Neuronal stem cell (in vitro differentiated cells): ENCODE measurements around the gene REPIN1.

Source experiments
- DNase-seq: peaks from one replicate; pipeline ENCODE4 v3.0.0-alpha.2; 2013; ENCODE audit warnings: low spot score
- H2AFZ ChIP-seq: one replicate; pipeline ENCODE4 v1.6.1; 2013; ENCODE audit warnings: mild to moderate bottlenecking, low read length, inconsistent platforms
- H2AK5ac ChIP-seq: 2 replicates; pipeline ENCODE4 v1.6.1; 2013; ENCODE audit warnings: low read depth, mild to moderate bottlenecking, inconsistent platforms, low read length, moderate library complexity, mixed read lengths
- H2BK120ac ChIP-seq: 2 replicates; pipeline ENCODE4 v1.6.1; 2013; ENCODE audit warnings: low read depth, mild to moderate bottlenecking, inconsistent platforms, low read length, moderate library complexity, mixed read lengths
- H2BK12ac ChIP-seq: one replicate; pipeline ENCODE4 v1.6.1; 2013; ENCODE audit warnings: low read length, inconsistent platforms
- H2BK15ac ChIP-seq: 2 replicates; pipeline ENCODE4 v1.6.1; 2013; ENCODE audit warnings: mild to moderate bottlenecking, low read length, inconsistent platforms, mixed read lengths
- H2BK5ac ChIP-seq: one replicate; pipeline ENCODE4 v1.6.1; 2013; ENCODE audit warnings: inconsistent platforms, mild to moderate bottlenecking, low read length, moderate library complexity
- H3K14ac ChIP-seq: one replicate; pipeline ENCODE4 v1.6.1; 2013; ENCODE audit warnings: low read length, inconsistent platforms
- H3K18ac ChIP-seq: 2 replicates; pipeline ENCODE4 v1.6.1; 2013; ENCODE audit warnings: low read length, inconsistent platforms
- H3K23ac ChIP-seq: 2 replicates; pipeline ENCODE4 v1.6.1; 2013; ENCODE audit warnings: low read depth, mild to moderate bottlenecking, mixed read lengths, low read length, inconsistent platforms; ENCODE audit not compliant: poor library complexity
- H3K27ac ChIP-seq: replicated peaks from 3 replicates; pipeline ENCODE4 v1.5.1; 2013; ENCODE audit warnings: low read length, inconsistent platforms
- H3K27me3 ChIP-seq, 3 experiments: 2 replicates each; pipeline ENCODE4 v1.6.1; 2013; ENCODE audit warnings: low read length in 3 of 3, mild to moderate bottlenecking in 2 of 3, inconsistent platforms in 1 of 3, low read depth in 1 of 3, mixed read lengths in 1 of 3, moderate library complexity in 1 of 3; ENCODE audit not compliant: control insufficient read depth in 3 of 3, insufficient read depth in 3 of 3
- H3K36me3 ChIP-seq, 2 donors: replicated peaks in 1 of 2; 2 replicates each; pipeline ENCODE4 v1.6.1; 2013; ENCODE audit warnings: low read length in 2 of 2; ENCODE audit not compliant: control insufficient read depth in 2 of 2, insufficient read depth in 2 of 2
- H3K4ac ChIP-seq: 2 replicates; pipeline ENCODE4 v1.6.1; 2013; ENCODE audit warnings: inconsistent platforms, mild to moderate bottlenecking, low read length, moderate library complexity
- H3K4me1 ChIP-seq, 2 donors: 1 replicate in 1 of 2; 2 replicates in 1 of 2; pipeline ENCODE4 v1.6.1; 2013; ENCODE audit warnings: low read length in 2 of 2, low read depth in 1 of 2; ENCODE audit not compliant: control insufficient read depth in 2 of 2, insufficient read depth in 1 of 2
- H3K4me2 ChIP-seq: one replicate; pipeline ENCODE4 v1.6.1; 2013; ENCODE audit warnings: mild to moderate bottlenecking, low read length, inconsistent platforms; ENCODE audit not compliant: insufficient read depth, poor library complexity, severe bottlenecking
- H3K4me3 ChIP-seq, 2 donors: 2 replicates each; pipeline ENCODE4 v1.5.1; 2013; ENCODE audit warnings: low read length in 2 of 2, mild to moderate bottlenecking in 2 of 2, inconsistent platforms in 1 of 2, moderate library complexity in 1 of 2
- H3K79me1 ChIP-seq: one replicate; pipeline ENCODE4 v1.6.1; 2013; ENCODE audit warnings: low read depth, mild to moderate bottlenecking, inconsistent platforms, low read length, moderate library complexity
- H3K9ac ChIP-seq: one replicate; pipeline ENCODE4 v1.6.1; 2013; ENCODE audit warnings: mild to moderate bottlenecking, low read depth, low read length, inconsistent platforms; ENCODE audit not compliant: poor library complexity
- H3K9me3 ChIP-seq, 2 donors: replicated peaks in 1 of 2; 2 replicates each; pipeline versions ENCODE3 to v1.6.1; 2013; ENCODE audit warnings: low read length in 2 of 2, mild to moderate bottlenecking in 2 of 2, inconsistent platforms in 1 of 2, low read depth in 1 of 2, mixed read lengths in 1 of 2, moderate library complexity in 1 of 2; ENCODE audit not compliant: control insufficient read depth in 2 of 2, insufficient read depth in 1 of 2
- H4K8ac ChIP-seq: one replicate; pipeline ENCODE4 v1.6.1; 2013; ENCODE audit warnings: low read depth, mild to moderate bottlenecking, inconsistent platforms, low read length, moderate library complexity
- H4K91ac ChIP-seq: one replicate; pipeline ENCODE4 v1.6.1; 2013; ENCODE audit warnings: low read length, low read depth, mild to moderate bottlenecking, inconsistent platforms; ENCODE audit not compliant: poor library complexity
- WGBS, 2 donors: extraction: QIAGEN DNeasy Blood & Tissue Kit; methylation state at CpG; one replicate each; pipeline ENCODE4 v1.1.7; 2013; ENCODE audit warnings: missing lambda C conversion rate in 2 of 2, mixed read lengths in 1 of 2; ENCODE audit not compliant: insufficient read length in 2 of 2, insufficient replicate concordance in 1 of 2; ENCODE audit errors: extremely low coverage in 2 of 2; 5-methylcytosine and 5-hydroxymethylcytosine counted together

REPIN1 gene

GRCh38 chr7:150400008-150400787, 31.6 kb downstream of the REPIN1 start:
- Histone ChIP-seq H2BK12ac (no peak overlapping the region), H3K4ac (no peak overlapping the region), H3K27ac (peak overlapping the region; percentile 25), H3K9ac (no peak overlapping the region), H3K79me1 (peaks cover 1% of the 10 kb centered on the region), H2AK5ac (no peak overlapping the region), H2BK15ac (no peak overlapping the region), H3K18ac (no peak overlapping the region), H3K9me3 (no peaks in the 10 kb centered on the region), H2BK5ac (no peak overlapping the region), H3K36me3 (peaks cover 14 to 33% of the 10 kb centered on the region in 2 donors), H3K4me2 (no peak overlapping the region), H3K4me3 (no peak overlapping the region), H2AFZ (no peak overlapping the region), H3K14ac (no peak overlapping the region), H4K91ac (no peak overlapping the region), H3K4me1 (peaks cover 56 to 62% of the 10 kb centered on the region in 2 donors), H2BK120ac (no peak overlapping the region), H3K27me3 (no peaks in the 10 kb centered on the region), H3K23ac (no peak overlapping the region), H4K8ac (no peak overlapping the region)
- DNase-seq: no peak
- WGBS, 2 donors: no CpG with 5 or more reads among the region's 11 CpGs

- no peaks in the 10 kb centered on the region for H3K9me3 ChIP-seq
- peaks cover 57 to 62% of the 10 kb centered on the region in 2 donors for H3K4me1 ChIP-seq
- H3K14ac ChIP-seq: no peak overlapping the region
- no CpG with 5 or more reads among the region's 15 CpGs for WGBS, 2 donors
- H3K4me3 ChIP-seq: no peak overlapping the region
- H2BK5ac ChIP-seq: no peak overlapping the region
- H3K79me1 ChIP-seq: peaks cover 1% of the 10 kb centered on the region
- no peaks in the 10 kb centered on the region for H3K27me3 ChIP-seq
- no peak overlapping the region for H4K8ac ChIP-seq
- no peak overlapping the region for H3K4ac ChIP-seq
- H4K91ac ChIP-seq: no peak overlapping the region
- peaks cover 13 to 27% of the 10 kb centered on the region in 2 donors for H3K36me3 ChIP-seq
- H2BK120ac ChIP-seq: no peak overlapping the region
- H3K23ac ChIP-seq: no peak overlapping the region
- H2BK15ac ChIP-seq: no peak overlapping the region
- H3K18ac ChIP-seq: peak overlapping the region; percentile 29
- H2AFZ ChIP-seq: no peak overlapping the region
- no peak overlapping the region for H2BK12ac ChIP-seq
- no peak overlapping the region for H3K4me2 ChIP-seq
- H2AK5ac ChIP-seq: peak overlapping the region; percentile 40
- no peak for DNase-seq
- peak overlapping the region; percentile 87 for H3K27ac ChIP-seq
- H3K9ac ChIP-seq: no peak overlapping the region
Measured at GRCh38 chr7:150400788-150401423, 32.3 kb downstream of the REPIN1 start.

GRCh38 chr7:150401424-150401790, 32.8 kb downstream of the REPIN1 start:
- Histone ChIP-seq H4K91ac (no peak overlapping the region), H2AK5ac (peak overlapping the region; percentile 40), H3K4me2 (no peak overlapping the region), H3K36me3 (peaks cover 11 to 22% of the 10 kb centered on the region in 2 donors), H2BK15ac (no peak overlapping the region), H3K14ac (no peak overlapping the region), H3K9me3 (no peaks in the 10 kb centered on the region), H3K9ac (no peak overlapping the region), H2BK120ac (no peak overlapping the region), H2BK12ac (no peak overlapping the region), H3K79me1 (peaks cover 1% of the 10 kb centered on the region), H2BK5ac (no peak overlapping the region), H3K4me1 (peaks cover 61 to 67% of the 10 kb centered on the region in 2 donors), H3K27me3 (no peaks in the 10 kb centered on the region), H2AFZ (no peak overlapping the region), H3K4ac (no peak overlapping the region), H3K18ac (no peak overlapping the region), H3K27ac (peak overlapping the region; percentile 87), H3K4me3 (no peak overlapping the region), H4K8ac (no peak overlapping the region), H3K23ac (no peak overlapping the region)
- WGBS, 2 donors: no CpG with 5 or more reads among the region's 1 CpG
- DNase-seq: no peak

GRCh38 chr7:150401861-150402631, 33.4 kb downstream of the REPIN1 start:
- Histone ChIP-seq H3K23ac (no peak overlapping the region), H3K27ac (peak overlapping the region; percentile 87), H3K4me3 (no peak overlapping the region), H3K4ac (no peak overlapping the region), H2BK15ac (peak overlapping the region; percentile 79), H3K14ac (no peak overlapping the region), H3K9ac (no peak overlapping the region), H2BK120ac (no peak overlapping the region), H4K8ac (no peak overlapping the region), H3K9me3 (no peaks in the 10 kb centered on the region), H2BK5ac (no peak overlapping the region), H3K4me1 (peaks cover 63 to 70% of the 10 kb centered on the region in 2 donors), H4K91ac (no peak overlapping the region), H2AFZ (peak overlapping the region; percentile 7), H3K4me2 (no peak overlapping the region), H2BK12ac (no peak overlapping the region), H3K18ac (no peak overlapping the region), H3K27me3 (no peaks in the 10 kb centered on the region), H2AK5ac (peak overlapping the region; percentile 91), H3K36me3 (peaks cover 8 to 17% of the 10 kb centered on the region in 2 donors), H3K79me1 (no peaks in the 10 kb centered on the region)
- WGBS, 2 donors: no CpG with 5 or more reads among the region's 7 CpGs
- no peak for DNase-seq
